ENCODE measurements around the gene POMT1.

The POMT1 gene

DNA sequence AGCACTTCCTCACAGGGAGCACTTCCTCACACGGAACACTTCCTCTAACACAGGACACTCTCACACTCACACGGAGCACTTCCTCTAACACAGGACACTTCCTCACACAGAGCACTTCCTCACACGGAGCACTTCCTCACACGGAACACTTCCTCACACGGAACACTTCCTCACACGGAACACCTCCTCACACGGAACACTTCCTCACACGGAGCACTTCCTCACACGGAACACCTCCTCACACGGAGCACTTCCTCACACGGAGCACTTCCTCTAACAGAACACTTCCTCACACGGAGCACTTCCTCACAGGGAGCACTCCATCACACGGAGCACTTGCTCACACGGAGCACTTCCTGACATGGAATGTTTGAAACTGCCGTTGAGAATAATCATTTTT, 13.4 kb downstream of the POMT1 start:
- peaks cover 0 to 41% (median 6%) of the 10 kb centered on the region in 11 experiments; a peak in 11 of 22 replicates for H3K9me3 ChIP-seq (replicated peaks in 1 of 11)
- peaks cover 62 to 98% (median 92%) of the 10 kb centered on the region in 11 experiments for H3K36me3 ChIP-seq

DNA sequence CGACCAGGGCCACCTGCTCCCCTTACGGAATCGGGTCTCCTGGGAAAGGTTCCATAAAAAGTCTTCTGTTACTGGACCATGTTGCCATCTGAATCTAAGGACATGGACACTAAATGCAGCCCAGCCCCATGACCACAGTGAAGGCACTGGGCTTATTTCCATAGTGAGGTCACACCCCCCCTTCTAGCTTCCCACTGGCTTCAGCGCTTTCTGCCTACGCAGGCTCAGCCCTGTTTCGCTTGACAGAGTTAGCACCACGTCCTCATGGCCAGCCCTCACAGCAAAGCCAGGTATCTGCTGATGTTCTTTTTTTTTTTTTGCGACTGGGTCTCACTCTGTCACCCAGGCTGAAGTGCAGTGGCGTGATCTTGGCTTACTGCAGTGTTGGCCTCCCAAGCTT, 14.2 kb downstream of the POMT1 start:
- peaks cover 62 to 100% (median 92%) of the 10 kb centered on the region in 11 experiments for H3K36me3 ChIP-seq
- TF ChIP-seq Cebpa-rat (IDR thresholded peaks at IDR 0.05): no peak
- no peak overlapping the region for H3K4me2 ChIP-seq
- no peak overlapping the region for H3K9ac ChIP-seq
- H3K27ac ChIP-seq: no peak overlapping the region
- H3K9me3 ChIP-seq (replicated peaks in 1 of 11): peaks cover 0 to 41% (median 6%) of the 10 kb centered on the region in 11 experiments; a peak in 11 of 22 replicates
- no peaks in the 10 kb centered on the region for H3K27me3 ChIP-seq
- no peak overlapping the region for H3K4me3 ChIP-seq
- H3K4me1 ChIP-seq: peaks cover 14 to 38% (median 29%) of the 10 kb centered on the region in 10 experiments
- peaks cover 0 to 60% (median 24%) of the 10 kb centered on the region in 11 experiments; a peak in 17 of 22 replicates for H4K20me1 ChIP-seq

More for the DNA sequence above, 13.4 kb downstream of the POMT1 start:
- H3K4me2 ChIP-seq: no peak overlapping the region
- H3K9ac ChIP-seq: no peak overlapping the region
- no peak overlapping the region for H3K4me3 ChIP-seq
- H3K27me3 ChIP-seq: no peaks in the 10 kb centered on the region
- TF ChIP-seq Cebpa-rat (IDR thresholded peaks at IDR 0.05): no peak
- H3K4me1 ChIP-seq: peaks cover 23 to 36% (median 30%) of the 10 kb centered on the region in 10 experiments
- H3K27ac ChIP-seq: no peak overlapping the region
- H4K20me1 ChIP-seq: peaks cover 0 to 60% (median 24%) of the 10 kb centered on the region in 11 experiments; a peak in 17 of 22 replicates

DNA sequence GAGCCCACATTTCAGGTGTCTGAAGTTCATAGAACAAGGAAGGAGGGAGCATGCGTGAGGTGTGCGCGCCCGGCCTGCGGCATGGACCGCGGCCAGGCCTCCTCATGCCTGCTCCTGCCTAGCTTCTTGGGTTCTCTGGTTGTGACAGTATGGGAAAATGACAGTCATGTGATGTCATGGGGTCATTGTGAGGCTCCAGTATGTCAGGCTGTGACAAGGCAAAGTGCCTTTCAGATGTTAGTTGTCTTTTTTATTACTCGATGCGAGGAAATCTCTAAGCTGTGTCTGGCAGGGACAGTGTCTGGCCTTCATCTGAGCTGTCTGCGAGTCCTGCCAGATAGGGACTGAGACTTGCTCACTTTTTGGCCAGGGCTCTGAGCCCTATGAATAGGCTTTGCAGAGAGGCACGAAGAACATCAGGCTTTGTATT, 15.1 kb downstream of the POMT1 start:
- peaks cover 66 to 100% (median 93%) of the 10 kb centered on the region in 11 experiments for H3K36me3 ChIP-seq
- H4K20me1 ChIP-seq: peaks cover 0 to 60% (median 22%) of the 10 kb centered on the region in 11 experiments; a peak in 17 of 22 replicates
- H3K9ac ChIP-seq: no peak overlapping the region
- H3K4me3 ChIP-seq: no peak overlapping the region
- TF ChIP-seq Cebpa-rat (IDR thresholded peaks at IDR 0.05): no peak
- peaks cover 6 to 36% (median 25%) of the 10 kb centered on the region in 10 experiments for H3K4me1 ChIP-seq
- peaks cover 0 to 41% (median 6%) of the 10 kb centered on the region in 11 experiments; a peak in 11 of 22 replicates for H3K9me3 ChIP-seq (replicated peaks in 1 of 11)
- H3K4me2 ChIP-seq: no peak overlapping the region
- H3K27me3 ChIP-seq: no peaks in the 10 kb centered on the region
- no peak overlapping the region for H3K27ac ChIP-seq

DNA sequence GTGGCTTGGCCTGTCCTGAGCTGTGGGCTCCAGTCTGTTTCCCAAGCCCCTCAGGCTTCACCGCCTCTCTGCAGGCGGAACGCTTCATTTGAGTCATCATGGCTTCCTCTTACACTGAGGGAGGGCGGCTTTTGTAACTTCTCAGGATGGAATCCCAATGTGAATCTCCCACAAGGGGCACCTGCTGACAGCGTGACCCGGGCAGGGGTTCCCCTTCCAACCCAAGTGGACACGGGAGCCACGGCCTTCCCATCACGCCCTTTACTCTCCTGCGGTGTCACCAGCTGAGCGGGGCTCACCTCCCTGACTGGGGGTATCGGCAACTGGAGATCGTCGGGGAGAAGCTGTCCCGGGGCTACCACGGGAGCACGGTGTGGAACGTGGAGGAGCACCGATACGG, 15.8 kb downstream of the POMT1 start:
- peaks cover 0 to 41% (median 6%) of the 10 kb centered on the region in 11 experiments; a peak in 11 of 22 replicates for H3K9me3 ChIP-seq (replicated peaks in 1 of 11)
- H3K27me3 ChIP-seq: no peaks in the 10 kb centered on the region
- H3K4me3 ChIP-seq: no peak overlapping the region
- no peak overlapping the region for H3K9ac ChIP-seq
- peaks cover 0 to 30% (median 19%) of the 10 kb centered on the region in 10 experiments; a peak in 18 of 20 replicates for H3K4me1 ChIP-seq
- H3K27ac ChIP-seq: no peak overlapping the region
- peaks cover 0 to 59% (median 16%) of the 10 kb centered on the region in 11 experiments; a peak in 18 of 22 replicates for H4K20me1 ChIP-seq
- peaks cover 74 to 100% (median 95%) of the 10 kb centered on the region in 11 experiments for H3K36me3 ChIP-seq
- H3K4me2 ChIP-seq: no peak overlapping the region
- TF ChIP-seq Cebpa-rat (IDR thresholded peaks at IDR 0.05): no peak

GRCh38 chr9:131520503-131520902, 17.8 kb downstream of the POMT1 start:
- Histone ChIP-seq H3K4me1 (peaks cover 13 to 31% (median 25%) of the 10 kb centered on the region in 10 experiments), H3K4me3 (no peak overlapping the region), H3K27me3 (no peaks in the 10 kb centered on the region), H3K27ac (no peak overlapping the region), H3K9ac (no peak overlapping the region), H3K9me3 (replicated peaks in 1 of 11) (peaks cover 0 to 21% (median 2%) of the 10 kb centered on the region in 11 experiments; a peak in 11 of 22 replicates), H4K20me1 (peaks cover 0 to 73% (median 23%) of the 10 kb centered on the region in 11 experiments; a peak in 18 of 22 replicates), H3K4me2 (no peak overlapping the region), H3K36me3 (peaks cover 84 to 100% (median 98%) of the 10 kb centered on the region in 11 experiments)
- no peak for TF ChIP-seq Cebpa-rat (IDR thresholded peaks at IDR 0.05)

DNA sequence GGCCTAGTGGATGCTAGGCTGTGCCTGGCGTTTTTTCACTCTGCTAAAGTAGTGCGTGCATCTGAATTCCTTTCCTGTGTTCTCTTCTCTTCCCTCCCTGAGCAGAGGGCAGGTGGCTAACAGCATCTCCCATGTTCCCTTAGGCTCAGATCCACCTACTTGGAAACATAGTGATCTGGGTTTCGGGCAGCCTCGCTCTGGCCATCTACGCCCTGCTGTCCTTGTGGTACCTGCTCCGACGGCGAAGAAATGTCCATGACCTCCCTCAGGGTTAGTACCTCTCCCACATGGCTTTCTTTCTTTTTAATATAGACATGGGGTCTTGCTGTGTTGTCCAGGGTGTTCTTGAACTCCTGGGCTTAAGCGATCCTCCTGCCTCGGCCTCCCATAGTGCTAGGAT, 18.5 kb downstream of the POMT1 start:
- H3K36me3 ChIP-seq: peaks cover 84 to 100% (median 98%) of the 10 kb centered on the region in 11 experiments
- H3K9me3 ChIP-seq (replicated peaks in 1 of 11): peaks cover 0 to 14% (median 0%) of the 10 kb centered on the region in 11 experiments; a peak in 6 of 22 replicates
- H3K4me1 ChIP-seq: peaks cover 13 to 33% (median 25%) of the 10 kb centered on the region in 10 experiments
- no peak overlapping the region for H3K4me2 ChIP-seq
- TF ChIP-seq Cebpa-rat (IDR thresholded peaks at IDR 0.05): no peak
- H3K27ac ChIP-seq: no peak overlapping the region
- H4K20me1 ChIP-seq: peaks cover 0 to 75% (median 26%) of the 10 kb centered on the region in 11 experiments; a peak in 18 of 22 replicates
- no peak overlapping the region for H3K4me3 ChIP-seq
- no peak overlapping the region for H3K9ac ChIP-seq
- H3K27me3 ChIP-seq: no peaks in the 10 kb centered on the region

DNA sequence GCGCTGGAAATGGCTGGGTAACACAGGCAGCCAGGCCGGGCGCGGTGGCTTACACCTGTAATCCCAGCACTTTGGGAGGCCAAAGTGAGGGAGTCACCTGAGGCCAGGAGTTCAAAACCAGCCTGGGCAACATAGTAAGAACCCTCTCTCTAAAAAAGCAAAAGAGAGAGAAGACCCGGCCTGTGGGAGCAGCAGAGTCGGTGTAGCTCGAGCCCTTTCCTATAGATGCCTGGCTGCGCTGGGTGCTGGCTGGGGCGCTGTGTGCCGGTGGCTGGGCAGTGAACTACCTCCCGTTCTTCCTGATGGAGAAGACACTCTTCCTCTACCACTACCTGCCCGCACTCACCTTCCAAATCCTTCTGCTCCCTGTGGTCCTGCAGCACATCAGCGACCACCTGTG, 19.1 kb downstream of the POMT1 start:
- no peak for TF ChIP-seq Cebpa-rat (IDR thresholded peaks at IDR 0.05)
- Histone ChIP-seq H3K4me2 (no peak overlapping the region; a peak in 1 of 22 replicates), H3K36me3 (peaks cover 85 to 100% (median 98%) of the 10 kb centered on the region in 11 experiments), H4K20me1 (peaks cover 0 to 74% (median 25%) of the 10 kb centered on the region in 11 experiments; a peak in 18 of 22 replicates), H3K4me1 (peaks cover 13 to 33% (median 25%) of the 10 kb centered on the region in 10 experiments), H3K27ac (no peak overlapping the region), H3K27me3 (no peaks in the 10 kb centered on the region), H3K4me3 (no peak overlapping the region), H3K9ac (no peak overlapping the region; a peak in 1 of 22 replicates), H3K9me3 (replicated peaks in 1 of 11) (peaks cover 0 to 8% (median 0%) of the 10 kb centered on the region in 11 experiments; a peak in 6 of 22 replicates)

DNA sequence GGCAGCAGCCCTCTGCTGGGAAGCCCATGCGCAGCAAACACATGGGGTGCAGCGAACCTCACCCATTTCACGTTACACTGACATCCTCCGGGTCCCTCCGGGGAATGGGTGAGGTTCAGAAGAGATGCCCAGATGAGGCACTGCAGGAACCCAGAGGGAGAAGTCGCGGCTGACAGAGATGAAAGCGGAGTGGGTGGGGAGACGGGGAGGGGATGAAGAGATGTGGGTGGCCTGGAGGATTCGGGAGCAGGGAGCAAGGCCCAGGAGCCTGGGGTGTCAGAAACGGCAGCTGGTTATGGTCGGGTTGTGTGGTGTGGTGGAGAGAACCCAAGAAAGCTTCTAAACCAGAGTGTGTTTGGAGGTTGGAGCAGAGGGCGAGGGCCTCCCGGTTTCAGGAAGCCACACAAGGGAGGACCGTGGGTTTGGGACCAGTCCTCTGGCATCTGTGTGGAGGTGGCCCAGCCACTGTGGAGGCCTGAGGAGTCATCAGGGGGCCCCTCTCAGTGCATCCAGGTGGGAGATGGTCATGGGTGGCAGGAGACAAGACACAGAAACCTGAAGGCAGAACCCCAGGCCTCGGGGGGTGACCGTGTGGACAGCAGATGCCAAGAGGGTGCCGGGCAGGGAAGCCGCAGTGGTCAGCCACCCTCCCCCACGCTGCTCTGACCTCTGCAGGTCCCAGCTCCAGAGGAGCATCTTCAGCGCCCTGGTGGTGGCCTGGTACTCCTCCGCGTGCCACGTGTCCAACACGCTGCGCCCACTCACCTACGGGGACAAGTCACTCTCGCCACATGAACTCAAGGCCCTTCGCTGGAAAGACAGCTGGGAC, 19.8 kb downstream of the POMT1 start:
- Histone ChIP-seq H3K36me3 (peaks cover 91 to 100% (median 99%) of the 10 kb centered on the region in 11 experiments), H3K4me3 (no peak overlapping the region), H3K27me3 (no peaks in the 10 kb centered on the region), H3K4me1 (peaks cover 13 to 33% (median 25%) of the 10 kb centered on the region in 10 experiments), H3K9me3 (replicated peaks in 1 of 11) (peaks cover 0 to 3% (median 0%) of the 10 kb centered on the region in 11 experiments; a peak in 1 of 22 replicates), H3K4me2 (no peak overlapping the region; a peak in 1 of 22 replicates), H4K20me1 (peaks cover 0 to 68% (median 25%) of the 10 kb centered on the region in 11 experiments; a peak in 18 of 22 replicates), H3K9ac (peak overlapping the region in 1 of 11 experiments; percentile 2; a peak in 1 of 22 replicates), H3K27ac (no peak overlapping the region)
- no peak for TF ChIP-seq Cebpa-rat (IDR thresholded peaks at IDR 0.05)

DNA sequence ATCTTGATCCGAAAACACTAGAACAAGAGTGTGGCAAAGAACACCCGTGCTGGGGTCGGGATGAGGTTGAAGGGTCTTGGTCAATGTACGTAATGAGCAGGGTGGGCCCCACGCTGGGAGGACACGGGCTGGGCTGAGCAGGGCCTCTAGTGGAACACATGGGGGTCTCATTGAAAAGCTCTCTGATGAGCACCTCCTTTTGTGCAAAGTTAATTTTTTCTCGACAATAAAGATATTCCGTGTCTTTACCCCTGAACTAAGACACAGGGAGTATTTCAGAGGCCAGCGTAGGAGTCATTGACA, 20.3 kb downstream of the POMT1 start:
- H3K27me3 ChIP-seq: no peaks in the 10 kb centered on the region
- H3K36me3 ChIP-seq: peaks cover 95 to 100% (median 100%) of the 10 kb centered on the region in 11 experiments
- H4K20me1 ChIP-seq: peaks cover 0 to 63% (median 25%) of the 10 kb centered on the region in 11 experiments; a peak in 18 of 22 replicates
- H3K9ac ChIP-seq: 0 out of 22 replicates have a peak overlapping the region, but pooled peaks of 1 of the 11 experiments have one; percentile 52
- H3K4me2 ChIP-seq: no peak overlapping the region
- no peak for TF ChIP-seq Cebpa-rat (IDR thresholded peaks at IDR 0.05)
- H3K27ac ChIP-seq: no peak overlapping the region
- peaks cover 17 to 35% (median 25%) of the 10 kb centered on the region in 10 experiments for H3K4me1 ChIP-seq
- no peak overlapping the region for H3K4me3 ChIP-seq
- no peaks in the 10 kb centered on the region for H3K9me3 ChIP-seq (replicated peaks in 1 of 11)
